Thymus (tissue), 11 donors: ENCODE measurements around the gene RNFT1. TPM values are rescaled to one million over a fixed set of nuclear protein-coding genes. Genes with fewer than 3 reads are reported as not detected.

Experiments
- DNase-seq, 9 donors: peaks; one replicate each; pipeline ENCODE4 v3.0.0-alpha.2; 2013; ENCODE audit warnings: low spot score in 9 of 9, low read depth in 6 of 9, missing footprints in 1 of 9
- H3K27ac ChIP-seq, 2 donors: one replicate each; pipeline ENCODE4 v1.5.1; 2013; ENCODE audit warnings: control low read depth in 1 of 2, low read depth in 1 of 2, low read length in 1 of 2, mild to moderate bottlenecking in 1 of 2, moderate library complexity in 1 of 2
- H3K27me3 ChIP-seq, 2 donors: one replicate each; pipeline ENCODE4 v1.5.1; 2013; ENCODE audit warnings: low read length in 1 of 2; ENCODE audit not compliant: control insufficient read depth in 2 of 2, insufficient read depth in 1 of 2
- H3K36me3 ChIP-seq, 2 donors: one replicate each; pipeline ENCODE4 v1.5.1; 2013; ENCODE audit warnings: low read length in 1 of 2, mild to moderate bottlenecking in 1 of 2, moderate library complexity in 1 of 2; ENCODE audit not compliant: control insufficient read depth in 2 of 2, insufficient read depth in 2 of 2
- H3K4me1 ChIP-seq, 2 donors: one replicate each; pipeline ENCODE4 v1.5.1; 2013; ENCODE audit warnings: low read length in 2 of 2; ENCODE audit not compliant: control insufficient read depth in 2 of 2, insufficient read depth in 2 of 2
- H3K4me3 ChIP-seq, 2 donors: one replicate each; pipeline ENCODE4 v1.5.1; 2013; ENCODE audit warnings: low read length in 2 of 2, control low read depth in 1 of 2, mild to moderate bottlenecking in 1 of 2
- H3K9me3 ChIP-seq, 2 donors: one replicate each; pipeline ENCODE4 v1.5.1; 2013; ENCODE audit warnings: low read length in 1 of 2, mild to moderate bottlenecking in 1 of 2; ENCODE audit not compliant: control insufficient read depth in 2 of 2, insufficient read depth in 1 of 2
- WGBS: extraction: QIAGEN DNeasy Blood & Tissue Kit; methylation state at CpG from one replicate; pipeline ENCODE4 v1.1.7; 2013; 5-methylcytosine and 5-hydroxymethylcytosine counted together
- polyA plus RNA-seq: library from polyadenylated mRNA; stranded (reverse); fragments of 200-250 nt; gene quantifications from one replicate; pipeline ENCODE4 v1.2.3, GENCODE V29; 2013
- total RNA-seq: library from RNA; stranded (reverse); fragments of 120-200 nt; gene quantifications from one replicate; pipeline ENCODE4 v1.2.4, GENCODE V29; 2013
- donor health status: healthy.

Gene RNFT1
- total and polyA plus RNA-seq, 2 donors, result 14.4 to 59.1 TPM

GRCh38 chr17:59903455-59903854, 61.1 kb downstream of the RNFT1 start:
- H3K27ac ChIP-seq, result no peak overlapping the region
- no peaks in the 10 kb centered on the region for H3K4me1 ChIP-seq
- no peaks in the 10 kb centered on the region for H3K27me3 ChIP-seq
- peaks cover 2 to 11% of the 10 kb centered on the region in 2 donors for H3K36me3 ChIP-seq
- no peak overlapping the region for H3K4me3 ChIP-seq
- no peaks in the 10 kb centered on the region for H3K9me3 ChIP-seq
- no peak for DNase-seq
- WGBS, result 98% methylated on average over 2 of the region's 2 CpGs

Other genes with a start within 250 kb of the RNFT1 start
- 10.7 TPM for gene TUBD1, start 71.8 kb downstream of the RNFT1 start, total RNA-seq
- 16.6 TPM for gene TUBD1, start 71.8 kb downstream of the RNFT1 start, polyA plus RNA-seq
- 19.3 TPM for gene RPS6KB1, start 71.6 kb downstream of the RNFT1 start, total RNA-seq
- gene RPS6KB1, start 71.6 kb downstream of the RNFT1 start, polyA plus RNA-seq, result 18.8 TPM
- gene HEATR6, start 114.2 kb upstream of the RNFT1 start, total RNA-seq, result 9.6 TPM
- gene HEATR6, start 114.2 kb upstream of the RNFT1 start, polyA plus RNA-seq, result 10.6 TPM
- gene CA4, start 185.2 kb upstream of the RNFT1 start, total RNA-seq, result 0.94 TPM
- gene CA4, start 185.2 kb upstream of the RNFT1 start, polyA plus RNA-seq, result 6.9 TPM